GM19467 (cell line): ENCODE results near the gene LRFN2.

Experiments used
- ATAC-seq: cut with Tn5 transposase; IDR thresholded peaks from one replicate; pipeline ENCODE4 v1.9.1; 2021; ENCODE audit warnings: mild to moderate bottlenecking, moderate library complexity; ENCODE audit not compliant: unreplicated experiment

LRFN2 gene

DNA sequence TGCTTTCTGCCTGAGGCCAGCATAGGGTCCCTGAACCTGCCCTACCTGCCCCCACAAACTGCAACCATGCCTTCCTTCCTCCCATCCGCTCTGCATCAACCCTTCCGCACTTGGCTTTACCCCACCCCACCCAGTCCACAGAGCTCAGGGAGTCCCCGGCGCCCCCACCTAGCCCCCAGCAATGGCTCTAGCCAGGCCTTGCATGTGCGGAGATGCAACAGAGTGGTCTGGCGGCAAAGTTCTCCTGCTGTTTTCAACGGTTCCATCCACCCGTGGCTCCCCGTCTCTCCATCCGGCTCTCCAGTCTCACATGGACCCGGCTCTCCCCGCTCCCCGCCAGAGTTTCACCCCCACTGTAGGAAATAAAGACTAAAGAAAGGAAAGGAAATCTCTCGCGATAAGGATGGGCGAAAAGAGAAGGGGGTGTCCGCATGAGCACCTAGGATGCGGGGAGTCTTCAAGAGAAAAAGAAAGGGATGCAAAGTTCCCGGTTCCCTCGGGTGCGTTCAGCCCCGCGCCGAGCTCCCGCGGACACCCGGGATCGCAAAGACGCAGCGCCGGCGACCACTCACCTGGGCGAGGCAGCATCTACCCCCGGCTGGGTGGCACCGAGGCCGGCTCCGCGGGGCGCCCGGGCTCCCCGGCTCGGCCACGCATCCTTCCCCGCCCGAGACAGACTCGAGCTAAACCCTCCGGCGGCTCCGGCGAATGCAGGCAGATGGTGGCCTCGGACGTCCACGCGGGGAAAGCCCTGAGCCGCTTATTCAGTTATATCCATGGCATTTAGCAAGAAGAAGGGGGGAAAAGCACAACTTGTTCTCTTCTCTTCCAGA lies 579 bp downstream of the LRFN2 start:
- no peak for ATAC-seq

DNA sequence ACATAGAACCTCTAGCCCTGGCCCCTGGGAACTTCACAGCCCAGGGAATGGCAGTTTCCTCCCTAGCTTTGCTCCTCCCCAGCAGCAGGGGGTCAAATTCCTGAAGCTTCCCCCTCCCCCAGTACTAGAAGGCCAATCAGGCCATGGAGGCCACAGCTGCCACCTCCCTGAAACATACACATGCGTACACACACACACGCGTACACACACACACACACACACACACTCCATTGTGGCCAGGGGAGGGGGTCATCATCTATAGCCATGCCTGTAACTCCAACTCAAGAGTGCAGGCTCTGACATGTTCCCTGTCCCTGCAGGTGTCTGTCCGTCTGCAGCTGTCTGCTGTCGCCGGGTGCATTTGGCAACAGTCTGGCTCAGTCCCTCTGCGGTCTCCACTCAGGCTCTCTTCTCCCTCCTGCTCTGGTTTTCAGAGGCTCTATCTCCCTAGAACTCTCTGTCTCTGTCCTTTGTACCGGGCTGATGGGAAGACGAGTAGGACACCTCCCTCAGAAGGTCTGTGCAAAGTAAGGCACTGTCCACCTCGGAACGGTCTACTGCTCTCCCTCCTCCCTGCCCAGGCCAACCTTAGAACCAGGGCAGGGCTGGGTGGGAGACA lies 1.4 kb downstream of the LRFN2 start:
- ATAC-seq, result no peak

DNA sequence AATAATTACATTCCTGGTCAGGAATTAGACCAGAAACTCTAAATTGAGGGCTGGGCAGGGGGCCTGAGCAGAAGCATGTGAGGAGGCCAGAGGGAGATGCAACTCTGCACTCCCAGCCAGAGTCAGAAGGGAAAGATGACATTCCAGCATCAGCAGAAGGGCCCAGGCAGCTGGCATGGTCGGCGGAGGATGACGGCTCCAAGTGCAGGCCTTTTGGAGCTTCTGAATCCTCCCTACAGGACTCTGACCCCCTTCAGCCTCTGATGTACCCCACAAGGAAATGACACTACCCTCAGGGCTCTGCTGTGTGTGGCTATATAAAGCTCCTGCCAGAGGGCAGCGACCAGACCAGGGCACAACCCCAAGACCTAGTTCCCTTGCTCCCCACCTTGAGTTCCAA lies 1.9 kb downstream of the LRFN2 start:
- no peak for ATAC-seq

DNA sequence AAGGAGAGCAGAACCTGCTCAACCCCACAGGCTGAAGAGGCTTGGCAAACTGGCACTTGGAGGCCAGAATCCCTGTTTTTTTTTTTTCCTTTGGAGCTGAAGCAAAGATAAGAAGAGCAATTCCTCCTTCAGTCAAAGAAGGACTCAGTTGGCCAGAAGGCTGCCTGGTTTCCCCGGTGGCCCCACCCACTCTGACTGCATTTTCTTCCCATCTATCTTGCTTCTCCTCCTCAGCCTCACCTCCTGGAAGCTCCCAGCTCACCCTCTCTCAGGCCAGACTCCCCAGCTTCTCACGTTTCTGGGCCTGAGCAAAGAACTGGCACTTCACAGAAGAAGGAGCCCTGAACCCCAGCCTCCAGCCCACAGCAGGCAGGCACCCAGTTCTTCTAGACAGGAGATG lies 2.4 kb downstream of the LRFN2 start:
- ATAC-seq, result no peak

DNA sequence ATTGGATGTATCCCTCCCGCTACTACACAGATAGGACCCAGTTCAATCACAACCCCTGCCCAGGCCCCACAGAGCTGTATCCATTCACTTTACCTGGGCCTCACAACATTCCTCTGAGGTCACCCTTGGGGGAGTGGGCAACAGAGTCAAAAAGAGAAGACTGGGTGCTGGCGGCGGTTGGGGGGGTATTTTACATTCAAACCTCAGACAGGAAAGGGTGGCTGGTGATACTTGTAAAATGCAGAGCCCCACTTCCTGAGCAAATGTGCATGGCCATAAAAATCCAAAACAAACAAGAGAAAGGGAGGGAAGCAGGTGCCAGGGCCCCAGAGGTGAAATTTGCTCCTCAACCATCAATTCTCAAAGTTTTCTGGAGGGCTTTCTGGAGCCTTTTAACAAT lies 3.5 kb downstream of the LRFN2 start:
- ATAC-seq, result no peak

DNA sequence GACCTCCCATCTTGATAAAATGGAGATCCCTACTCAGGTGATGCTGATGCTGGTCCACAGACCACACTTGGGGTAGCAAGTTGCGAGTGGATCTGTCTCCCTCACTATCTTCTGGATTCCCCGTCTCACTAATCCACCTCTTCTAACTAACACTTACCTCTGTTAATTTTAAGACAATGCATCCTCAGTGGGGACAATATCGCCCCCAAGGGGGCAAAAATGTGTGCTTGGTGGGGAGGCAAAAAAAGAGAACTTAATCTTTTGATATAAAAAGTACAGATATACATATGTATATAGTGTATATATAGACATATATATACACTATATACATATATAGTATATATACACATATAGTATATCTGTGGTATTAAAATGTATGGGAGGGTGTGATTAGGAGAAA lies 4.3 kb downstream of the LRFN2 start:
- ATAC-seq, result no peak

DNA sequence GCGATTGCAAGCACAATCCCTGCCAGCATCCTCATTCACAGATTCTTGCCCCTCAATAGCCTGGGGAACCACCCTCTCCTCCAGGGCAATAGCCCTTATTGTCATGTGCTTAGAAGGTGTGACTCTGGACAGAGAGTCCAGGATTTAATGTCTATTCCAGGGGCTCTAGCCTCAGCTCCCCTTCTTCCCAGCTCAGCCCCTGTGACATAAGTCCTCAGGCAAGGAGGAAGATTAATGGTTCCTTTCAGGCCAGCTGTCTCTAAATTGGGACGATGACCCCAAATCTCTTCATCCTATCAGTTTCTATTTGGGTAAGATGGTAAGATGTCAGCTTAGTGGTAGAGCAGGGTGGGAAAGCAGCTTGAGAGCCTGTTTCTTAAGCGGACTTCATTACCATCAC lies 8.1 kb downstream of the LRFN2 start:
- ATAC-seq, result no peak

DNA sequence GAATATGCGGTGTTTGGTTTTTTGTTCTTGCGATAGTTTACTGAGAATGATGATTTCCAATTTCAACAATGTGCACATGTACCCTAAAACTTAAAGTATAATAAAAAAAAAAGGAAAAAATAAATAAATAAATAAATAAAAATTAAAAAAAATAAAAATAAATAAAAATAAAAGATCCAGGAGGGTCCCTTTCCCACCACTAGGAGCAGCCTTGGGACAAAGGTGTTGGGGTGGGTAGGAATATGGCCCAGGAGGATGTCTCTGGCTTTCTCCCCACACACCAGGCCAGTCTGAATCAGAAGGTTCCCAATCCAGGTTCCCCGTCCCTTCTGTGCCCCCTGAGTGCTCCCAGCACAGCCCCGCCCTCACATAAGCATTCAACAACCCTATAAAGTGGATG lies 9.5 kb downstream of the LRFN2 start:
- no peak for ATAC-seq

DNA sequence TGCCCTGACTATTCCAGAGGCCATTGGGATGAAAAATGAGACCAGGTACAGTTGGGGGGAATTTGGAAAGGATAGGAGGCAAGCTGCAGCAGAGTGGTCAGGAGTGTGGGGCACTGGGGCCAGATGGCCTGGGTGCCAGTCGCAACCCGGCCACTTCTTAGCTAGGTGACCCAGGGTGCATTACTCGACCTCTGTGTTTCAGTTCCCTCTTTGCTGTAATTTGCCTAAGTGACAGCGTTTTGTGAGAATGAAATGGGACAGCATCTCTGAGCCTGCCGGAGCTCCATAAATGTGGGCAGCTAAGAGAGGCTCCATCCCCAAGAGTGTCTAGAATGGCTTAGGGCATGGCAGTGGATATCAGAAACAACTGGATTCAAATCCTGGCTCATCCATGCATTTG lies 13.9 kb downstream of the LRFN2 start:
- no peak for ATAC-seq

DNA sequence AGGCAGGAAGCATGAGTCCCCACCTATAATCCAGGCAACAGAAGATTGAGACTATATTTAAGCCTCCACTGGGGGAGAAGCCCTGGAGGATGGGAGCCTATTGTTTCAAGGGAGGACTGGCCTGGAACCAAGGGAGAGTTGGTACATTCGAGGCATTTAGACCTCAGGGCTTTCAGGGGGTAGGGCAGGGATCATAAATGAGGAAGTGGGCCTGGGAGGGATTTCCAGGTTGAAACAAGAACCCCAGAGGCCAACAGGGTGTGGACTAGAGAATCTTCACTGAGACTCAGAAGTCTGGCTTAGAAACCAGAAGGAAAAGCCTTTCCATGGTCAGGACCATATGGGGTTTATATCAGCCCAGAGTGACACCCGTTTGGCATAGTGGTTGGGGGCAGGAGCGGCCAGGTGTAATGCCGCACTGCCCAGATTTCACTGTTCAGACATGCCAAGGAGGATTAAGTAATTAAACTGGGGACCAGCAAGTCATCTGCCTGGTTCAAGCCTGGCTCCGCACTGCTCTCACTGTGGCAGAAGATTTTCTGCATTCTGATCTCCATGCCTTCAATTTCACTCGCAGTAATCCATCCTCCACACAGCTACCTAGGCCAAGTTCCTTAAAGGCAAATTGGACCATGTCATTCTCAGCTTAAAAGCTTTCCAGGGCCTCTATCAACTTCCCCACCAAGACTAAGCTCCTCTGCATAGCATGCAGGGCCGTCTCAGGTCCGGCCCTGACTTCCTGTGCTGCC lies 17.8 kb downstream of the LRFN2 start:
- ATAC-seq, result no peak

DNA sequence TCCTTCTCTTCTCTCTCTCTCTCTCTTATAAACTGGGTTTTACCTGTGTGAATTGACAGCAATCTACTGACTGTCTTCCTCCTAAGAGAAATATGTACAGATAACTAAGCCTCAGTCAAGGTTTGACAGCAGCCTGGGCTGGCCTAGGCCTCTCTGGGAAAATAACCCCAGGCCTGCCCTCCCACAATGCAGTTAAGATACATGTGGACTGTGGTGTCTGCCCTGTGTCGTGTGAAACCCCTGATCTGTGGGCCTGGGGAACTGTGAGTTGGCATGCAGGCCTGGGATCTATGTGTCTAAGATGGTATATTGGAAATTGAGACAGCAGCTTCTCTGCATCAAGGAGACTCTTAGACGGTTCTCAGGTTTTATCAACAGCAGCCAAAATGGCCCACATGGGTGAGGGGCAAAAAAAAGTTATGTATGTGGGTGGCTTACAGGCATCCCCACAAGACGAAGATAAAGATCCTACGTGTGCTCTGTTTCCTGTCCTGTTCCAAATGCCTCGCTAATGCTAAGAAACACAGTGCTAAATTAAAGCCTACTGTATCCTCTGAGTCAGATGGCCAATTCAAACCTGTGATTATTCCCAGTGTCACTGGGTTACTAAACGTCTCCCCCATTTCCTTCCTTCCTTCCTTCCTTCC lies 19.0 kb downstream of the LRFN2 start:
- ATAC-seq, result no peak

DNA sequence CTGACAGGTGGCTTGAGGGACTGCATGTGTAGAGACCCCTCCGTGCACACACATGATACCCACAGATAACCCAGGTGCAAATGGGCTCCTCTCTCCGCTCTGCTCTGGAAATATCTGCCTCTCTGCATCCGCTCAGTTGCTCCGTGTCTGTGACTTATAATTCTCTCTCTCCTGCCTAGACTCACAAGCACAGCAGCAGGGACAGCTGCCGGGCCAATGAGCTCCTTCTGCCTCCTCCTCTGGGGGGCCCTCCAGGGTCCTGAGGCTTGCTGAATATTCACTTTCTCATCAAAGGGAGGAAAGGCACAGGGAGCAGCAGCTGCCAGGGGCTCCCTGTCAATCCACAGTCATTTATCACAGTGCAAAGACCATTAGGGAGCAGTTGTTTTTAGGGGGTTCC lies 24.1 kb downstream of the LRFN2 start:
- no peak for ATAC-seq

DNA sequence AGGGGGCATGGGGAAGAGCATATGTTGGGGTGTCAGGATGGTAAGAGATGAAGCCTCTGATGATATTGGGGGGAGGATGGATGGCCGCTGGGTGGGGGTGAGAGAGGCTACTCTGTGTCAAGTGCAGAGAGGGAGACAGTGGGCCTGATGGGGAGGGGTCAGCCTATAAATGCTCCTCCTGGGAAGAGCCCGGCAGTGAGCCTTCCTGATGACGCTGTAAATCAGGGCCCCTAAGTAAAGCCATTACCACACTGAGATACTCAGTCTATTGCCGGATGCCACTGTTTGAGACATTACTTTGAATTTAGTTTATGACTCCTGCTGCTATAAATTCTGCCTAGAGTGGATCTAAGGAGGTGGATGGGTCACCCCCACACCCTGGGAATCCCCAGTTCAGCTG lies 28.1 kb downstream of the LRFN2 start:
- ATAC-seq, result no peak

DNA sequence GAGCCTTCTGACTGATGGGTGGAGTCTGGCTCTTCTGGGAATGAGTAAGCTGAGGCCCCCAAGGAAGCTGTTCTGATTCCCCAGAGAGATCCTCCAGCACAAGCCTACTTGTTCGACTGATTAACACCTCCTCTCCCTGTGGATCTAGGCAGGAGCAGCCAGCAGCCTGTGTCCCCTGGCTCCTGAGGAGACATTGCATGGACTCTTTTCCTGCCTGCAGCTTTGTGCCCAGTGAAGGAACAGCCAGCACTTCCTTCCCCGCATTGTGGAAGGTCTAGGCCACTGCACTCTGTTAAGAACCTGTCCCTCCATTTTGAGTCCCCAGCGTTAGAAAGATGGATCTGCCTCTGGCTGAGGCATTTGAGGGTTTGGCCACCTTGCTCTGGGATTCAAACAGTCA lies 29.1 kb downstream of the LRFN2 start:
- no peak for ATAC-seq

DNA sequence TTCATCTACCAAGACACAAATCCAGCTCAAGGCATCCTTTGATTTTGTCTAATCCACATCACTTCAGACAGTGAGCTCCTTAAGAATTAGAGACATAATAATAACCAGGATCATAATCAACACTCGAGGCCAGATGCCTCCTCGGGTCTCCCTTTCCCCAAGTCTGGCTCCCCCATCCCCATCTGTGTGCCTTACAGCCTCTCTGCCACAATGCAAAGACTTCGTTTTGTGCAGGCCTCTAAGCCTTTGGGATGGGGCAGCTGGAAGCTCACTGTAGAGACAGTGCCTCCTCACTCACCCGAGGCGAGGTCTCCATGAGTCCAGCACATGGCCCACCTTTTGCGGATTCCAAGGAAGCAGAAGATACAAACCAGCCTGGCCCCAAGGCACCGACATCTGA lies 30.3 kb downstream of the LRFN2 start:
- no peak for ATAC-seq

DNA sequence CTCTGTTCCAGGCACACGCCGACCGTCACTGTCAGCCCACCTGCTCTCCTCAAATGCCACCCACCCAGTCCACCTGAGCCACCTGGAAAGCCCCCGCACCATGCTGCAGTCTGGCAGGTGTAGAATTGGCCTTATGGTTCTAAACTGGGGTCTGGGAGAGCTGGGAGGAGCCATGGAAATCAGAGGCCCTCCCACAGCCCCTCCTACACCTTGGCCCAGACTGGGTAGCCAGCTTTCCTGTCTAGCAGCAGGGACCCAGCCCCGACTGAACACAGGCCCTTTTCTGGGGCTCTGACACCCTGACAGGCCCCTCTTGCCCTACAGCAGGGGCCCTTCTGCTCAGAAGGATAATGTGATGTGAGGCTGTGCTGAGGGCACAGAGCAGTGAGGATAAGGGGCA lies 31.1 kb downstream of the LRFN2 start:
- ATAC-seq, result no peak

DNA sequence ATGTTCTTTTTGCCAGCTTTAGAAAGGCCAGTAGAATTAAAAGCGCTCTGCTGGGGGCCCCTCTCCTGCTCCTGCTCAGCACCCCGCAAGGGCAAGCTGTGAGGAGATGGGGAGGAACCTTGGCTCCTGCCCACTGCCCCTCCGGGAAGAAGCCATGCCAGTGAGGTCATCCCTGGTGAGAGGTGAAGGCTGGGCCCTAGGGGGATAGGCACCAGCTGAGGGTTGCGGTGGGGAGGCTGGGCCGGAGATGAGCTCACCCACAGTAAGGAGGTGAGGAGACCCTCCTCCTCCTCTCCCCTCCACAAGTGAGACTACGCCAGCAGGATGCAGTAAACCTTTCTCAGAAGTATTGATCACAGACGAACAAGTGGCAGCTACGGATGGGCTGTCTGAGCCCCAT lies 32.1 kb downstream of the LRFN2 start:
- no peak for ATAC-seq

DNA sequence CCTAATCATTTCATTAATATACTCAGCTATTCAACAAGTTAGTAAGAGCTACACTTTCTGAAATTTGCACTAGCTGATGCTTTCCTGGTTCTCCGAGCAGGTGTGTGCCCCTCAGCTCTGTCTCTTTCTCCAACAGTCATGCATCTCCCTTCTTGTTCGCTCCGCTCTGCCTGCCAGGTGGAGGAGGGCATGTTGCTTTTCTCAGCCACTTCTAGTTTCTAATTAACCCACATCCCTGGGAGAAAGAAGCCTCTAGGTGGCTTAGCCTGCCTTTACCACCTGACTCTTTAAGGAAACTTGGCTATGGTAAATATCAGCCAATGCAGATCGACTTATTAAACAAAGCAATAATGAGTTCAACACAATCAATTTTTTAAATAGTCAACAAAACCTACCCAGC lies 34.2 kb downstream of the LRFN2 start:
- no peak for ATAC-seq

DNA sequence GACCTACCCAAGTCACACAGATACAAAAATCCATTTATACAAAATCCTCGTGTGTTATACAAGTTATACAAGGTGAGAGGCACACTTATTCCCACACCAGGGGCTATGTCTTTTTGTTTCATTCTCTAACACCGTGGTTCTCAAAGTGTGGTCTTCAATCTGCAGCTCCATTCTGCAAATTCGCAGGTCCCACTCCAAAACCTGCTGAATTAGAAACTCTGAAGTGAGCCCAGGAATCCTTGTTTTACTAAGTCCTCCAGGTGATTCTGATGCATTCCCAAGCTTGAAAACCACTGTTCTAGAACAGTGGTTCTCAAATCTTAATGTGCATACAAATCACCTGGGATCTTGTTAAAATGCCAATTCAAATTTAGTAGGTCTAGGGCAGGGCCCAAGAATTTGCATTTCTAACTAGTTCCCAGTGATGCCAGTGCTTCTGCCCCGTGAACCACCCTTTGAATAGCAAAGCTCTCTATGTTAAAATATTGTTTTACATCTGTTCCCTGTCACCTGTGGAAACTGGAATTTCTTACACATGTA lies 35.1 kb downstream of the LRFN2 start:
- no peak for ATAC-seq

DNA sequence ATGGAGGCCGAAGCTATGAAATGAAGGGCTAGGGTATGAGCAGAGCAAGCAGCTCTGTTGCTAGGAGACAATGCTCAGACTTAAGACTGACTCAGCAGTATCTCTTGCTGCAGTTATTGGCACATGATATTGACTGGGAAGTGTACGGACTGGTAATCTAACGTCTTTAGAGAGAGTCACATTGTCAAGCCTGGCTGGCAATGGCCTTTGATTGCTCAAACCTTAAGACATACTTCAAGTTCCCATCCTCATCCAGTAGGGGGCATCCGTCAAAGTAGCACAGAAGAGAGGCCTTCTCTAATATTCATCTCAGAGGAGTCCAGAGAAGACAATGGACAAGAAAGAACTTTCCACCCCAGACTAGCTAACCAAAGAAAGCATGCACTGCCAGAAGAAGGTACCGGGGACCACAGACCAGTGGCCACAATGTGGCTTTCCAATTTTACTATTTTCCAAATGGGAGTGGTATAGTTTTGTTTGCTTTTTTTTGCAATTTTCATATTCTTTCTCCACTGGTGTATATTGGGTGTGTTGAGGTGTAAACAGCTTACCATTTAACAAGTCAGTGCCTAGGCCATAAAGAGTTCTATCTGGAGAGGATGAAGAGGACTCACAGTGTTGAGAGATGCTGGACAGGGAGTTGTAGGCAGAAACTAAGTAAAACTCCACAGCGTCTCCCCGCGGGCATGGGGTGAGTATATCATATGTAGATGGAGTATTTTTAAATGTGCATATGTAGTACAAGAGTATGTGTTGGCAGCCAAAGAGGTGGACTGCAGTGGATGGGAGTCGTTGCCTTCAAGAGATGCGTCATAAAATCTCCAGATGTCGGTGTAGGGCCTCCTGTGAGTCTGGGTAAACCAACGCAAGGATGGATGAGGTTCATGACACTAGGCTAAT lies 36.7 kb downstream of the LRFN2 start:
- ATAC-seq, result no peak
